ENCODE measurements around the gene CASTOR2. TPM values are rescaled to one million over a fixed set of nuclear protein-coding genes. Genes with fewer than 3 reads are reported as not detected.

The CASTOR2 gene
- total RNA-seq, 4 donors from 2014 or later: 14.0 to 27.6 (median 18.6) TPM

DNA sequence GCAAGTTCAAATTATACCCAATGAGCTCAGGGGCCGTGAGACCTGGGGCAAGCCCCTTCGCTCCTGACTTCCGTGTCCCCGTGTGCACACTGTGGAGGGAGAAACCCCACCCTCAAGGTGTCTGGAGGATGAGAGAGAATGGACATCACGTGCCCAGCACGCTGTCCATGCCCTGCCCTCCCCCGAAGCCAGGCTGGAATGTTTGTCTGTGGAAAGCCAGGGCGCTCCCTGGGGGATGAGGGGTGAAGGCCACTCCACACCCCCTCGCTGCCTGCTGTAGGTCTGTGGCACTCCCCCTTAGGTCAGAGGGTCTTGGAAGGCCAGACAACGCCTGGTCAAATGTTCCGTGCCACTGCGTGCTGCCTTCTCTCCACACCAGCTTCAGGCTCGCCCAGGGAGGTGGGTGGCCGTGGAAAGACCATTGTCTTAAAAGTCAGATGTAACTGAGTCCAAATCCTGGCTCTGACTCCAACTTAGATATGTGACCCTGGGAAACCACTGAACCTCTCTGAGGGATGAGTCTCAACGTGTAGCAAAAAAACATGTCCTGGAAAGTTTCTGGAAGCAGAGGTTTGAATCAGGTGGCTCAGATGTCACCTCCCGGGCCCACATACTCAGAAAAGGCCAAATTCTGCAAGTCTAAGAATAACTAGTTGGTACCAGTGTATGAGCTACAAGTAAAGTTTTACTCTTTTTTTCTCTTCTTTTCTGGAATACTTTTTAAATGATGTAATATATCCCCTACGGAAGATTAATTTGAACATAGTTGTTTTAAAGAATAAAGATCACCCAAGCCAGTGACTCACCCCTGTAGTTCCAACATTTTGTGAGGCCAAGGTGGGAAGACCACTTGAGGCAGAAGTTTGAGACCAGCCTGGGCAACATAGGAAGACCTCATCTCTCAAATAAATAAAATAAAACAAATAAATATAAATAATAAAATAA, 84.2 kb downstream of the CASTOR2 start:
- DNase-seq (ENCODE audit: low spot score in 2 of 2): no peak
- no peaks in the 10 kb centered on the region for H3K27me3 ChIP-seq
- H3K27ac ChIP-seq: no peak overlapping the region
- H3K36me3 ChIP-seq: peaks cover 57% of the 10 kb centered on the region
- H3K4me3 ChIP-seq: no peak overlapping the region
- 78% methylated on average over 17 of the region's 17 CpGs for WGBS
- TF ChIP-seq, protein P1, sequence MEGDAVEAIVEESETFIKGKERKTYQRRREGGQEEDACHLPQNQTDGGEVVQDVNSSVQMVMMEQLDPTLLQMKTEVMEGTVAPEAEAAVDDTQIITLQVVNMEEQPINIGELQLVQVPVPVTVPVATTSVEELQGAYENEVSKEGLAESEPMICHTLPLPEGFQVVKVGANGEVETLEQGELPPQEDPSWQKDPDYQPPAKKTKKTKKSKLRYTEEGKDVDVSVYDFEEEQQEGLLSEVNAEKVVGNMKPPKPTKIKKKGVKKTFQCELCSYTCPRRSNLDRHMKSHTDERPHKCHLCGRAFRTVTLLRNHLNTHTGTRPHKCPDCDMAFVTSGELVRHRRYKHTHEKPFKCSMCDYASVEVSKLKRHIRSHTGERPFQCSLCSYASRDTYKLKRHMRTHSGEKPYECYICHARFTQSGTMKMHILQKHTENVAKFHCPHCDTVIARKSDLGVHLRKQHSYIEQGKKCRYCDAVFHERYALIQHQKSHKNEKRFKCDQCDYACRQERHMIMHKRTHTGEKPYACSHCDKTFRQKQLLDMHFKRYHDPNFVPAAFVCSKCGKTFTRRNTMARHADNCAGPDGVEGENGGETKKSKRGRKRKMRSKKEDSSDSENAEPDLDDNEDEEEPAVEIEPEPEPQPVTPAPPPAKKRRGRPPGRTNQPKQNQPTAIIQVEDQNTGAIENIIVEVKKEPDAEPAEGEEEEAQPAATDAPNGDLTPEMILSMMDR (IDR thresholded peaks at IDR 0.05): no peak
- TF ChIP-seq POLR2AphosphoS5 (IDR thresholded peaks at IDR 0.05): no peak
- TF ChIP-seq POLR2A (IDR thresholded peaks at IDR 0.05): no peak
- no peak for TF ChIP-seq EP300 (IDR thresholded peaks at IDR 0.05)
- no peaks in the 10 kb centered on the region for H3K9me3 ChIP-seq
- H3K4me1 ChIP-seq: peaks cover 9% of the 10 kb centered on the region

DNA sequence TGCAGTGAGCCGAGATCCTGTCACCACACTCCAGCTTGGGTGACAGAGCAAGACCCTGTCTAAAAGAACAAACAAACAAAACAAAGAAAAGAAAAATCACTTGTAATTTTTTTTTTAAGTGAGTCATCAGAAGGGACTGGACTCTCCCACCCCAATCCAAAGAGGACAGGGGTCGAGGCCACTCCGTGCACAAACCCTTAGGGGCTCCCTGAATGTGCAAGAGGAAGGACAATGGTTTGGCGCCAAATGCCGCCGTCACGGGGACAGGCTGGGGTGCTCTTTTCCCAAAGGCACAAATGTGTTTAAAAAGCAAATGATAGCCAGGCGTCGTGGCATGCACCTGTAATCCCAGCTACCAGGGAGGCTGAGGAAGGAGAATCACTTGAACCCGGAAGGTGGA, 85.3 kb downstream of the CASTOR2 start:
- WGBS: 94% methylated on average over 10 of the region's 10 CpGs
- TF ChIP-seq POLR2A (IDR thresholded peaks at IDR 0.05) (no peak), EP300 (IDR thresholded peaks at IDR 0.05) (no peak), POLR2AphosphoS5 (IDR thresholded peaks at IDR 0.05) (no peak)
- TF ChIP-seq, protein P1 (IDR thresholded peaks at IDR 0.05): no peak
- H3K36me3 ChIP-seq: peaks cover 64% of the 10 kb centered on the region

DNA sequence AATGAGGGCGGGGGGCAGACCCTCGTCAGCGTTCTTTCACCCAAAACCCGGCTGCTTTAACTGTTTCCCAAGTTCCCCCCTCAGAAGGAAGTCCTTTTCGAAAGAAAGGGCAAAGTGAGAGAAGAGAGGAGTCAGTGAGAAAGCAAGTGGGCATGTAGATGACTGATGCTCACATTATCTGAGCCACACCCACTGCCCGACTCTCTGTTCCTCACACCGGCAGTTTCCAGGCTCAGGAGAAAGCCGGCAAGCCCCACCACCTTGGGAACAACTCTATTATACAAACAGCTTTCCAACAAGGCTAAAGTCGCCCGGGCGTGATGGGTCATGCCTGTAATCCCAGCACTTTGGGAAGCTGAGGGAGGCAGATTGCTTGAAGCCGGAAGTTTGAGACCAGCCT, 86.0 kb downstream of the CASTOR2 start:
- H3K4me3 ChIP-seq: no peak overlapping the region
- no peaks in the 10 kb centered on the region for H3K9me3 ChIP-seq
- DNase-seq (ENCODE audit: low spot score in 2 of 2): no peak
- no peak for TF ChIP-seq POLR2A (IDR thresholded peaks at IDR 0.05)
- no peak for TF ChIP-seq EP300 (IDR thresholded peaks at IDR 0.05)
- TF ChIP-seq, protein P1 (IDR thresholded peaks at IDR 0.05): no peak
- no peak for TF ChIP-seq POLR2AphosphoS5 (IDR thresholded peaks at IDR 0.05)
- H3K27me3 ChIP-seq: no peaks in the 10 kb centered on the region
- H3K27ac ChIP-seq: no peak overlapping the region
- WGBS: 83% methylated on average over 12 of the region's 12 CpGs
- peaks cover 71% of the 10 kb centered on the region for H3K36me3 ChIP-seq
- H3K4me1 ChIP-seq: peaks cover 9% of the 10 kb centered on the region

More for the DNA sequence above, 85.3 kb downstream of the CASTOR2 start:
- DNase-seq (ENCODE audit: low spot score in 2 of 2): no peak
- no peak overlapping the region for H3K27ac ChIP-seq
- no peak overlapping the region for H3K4me3 ChIP-seq
- no peaks in the 10 kb centered on the region for H3K9me3 ChIP-seq
- no peaks in the 10 kb centered on the region for H3K27me3 ChIP-seq
- peaks cover 9% of the 10 kb centered on the region for H3K4me1 ChIP-seq

DNA sequence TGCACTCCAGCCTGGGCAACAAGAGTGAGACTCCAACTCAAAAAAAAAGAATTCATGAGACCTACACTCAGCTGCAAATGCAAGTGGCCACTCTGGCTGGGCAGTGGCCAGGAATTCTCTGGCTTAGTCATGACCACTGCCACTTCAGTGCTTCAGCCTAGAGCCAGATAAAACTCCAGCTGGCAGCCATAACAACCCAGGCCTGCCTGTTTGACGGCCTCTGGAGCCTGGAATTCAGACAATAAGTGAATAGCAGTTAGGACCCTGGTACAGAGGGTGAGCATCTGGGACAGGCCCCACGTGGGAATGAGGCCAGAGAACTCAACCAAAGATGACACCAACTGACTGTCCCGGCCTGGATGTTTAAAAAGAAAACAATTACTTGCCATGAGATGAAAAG, 90.2 kb downstream of the CASTOR2 start:
- Histone ChIP-seq H3K4me3 (no peak overlapping the region), H3K9me3 (no peaks in the 10 kb centered on the region), H3K27me3 (no peaks in the 10 kb centered on the region), H3K4me1 (peaks cover 12% of the 10 kb centered on the region), H3K27ac (no peak overlapping the region), H3K36me3 (peaks cover 94% of the 10 kb centered on the region)
- TF ChIP-seq, protein P1 (IDR thresholded peaks at IDR 0.05): no peak
- TF ChIP-seq POLR2A (IDR thresholded peaks at IDR 0.05) (no peak), POLR2AphosphoS5 (IDR thresholded peaks at IDR 0.05) (no peak), EP300 (IDR thresholded peaks at IDR 0.05) (no peak)
- DNase-seq (ENCODE audit: low spot score in 2 of 2): no peak
- 53% methylated on average over 3 of the region's 3 CpGs for WGBS

DNA sequence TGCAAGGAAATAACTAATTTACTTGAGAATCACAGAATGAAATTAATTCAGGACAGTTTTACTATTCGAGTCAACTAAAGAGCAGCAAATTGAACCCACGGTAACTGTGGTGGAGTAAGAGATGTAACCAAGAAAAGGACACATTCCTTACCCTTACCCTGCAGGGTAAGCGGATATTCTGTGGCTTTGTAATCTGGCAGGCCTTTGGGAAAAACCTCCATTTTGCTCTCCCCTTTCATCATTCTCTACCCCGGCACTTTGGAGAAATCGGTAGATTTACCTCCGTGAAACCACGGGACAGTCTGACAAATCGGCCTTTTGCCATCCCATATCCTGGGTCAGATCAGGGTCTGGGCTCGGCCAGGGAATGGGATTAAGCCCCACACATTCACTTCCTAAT, 90.7 kb downstream of the CASTOR2 start:
- Histone ChIP-seq H3K27ac (peak overlapping the region; percentile 15), H3K9me3 (no peaks in the 10 kb centered on the region), H3K4me3 (no peak overlapping the region), H3K4me1 (peaks cover 12% of the 10 kb centered on the region), H3K27me3 (no peaks in the 10 kb centered on the region), H3K36me3 (peaks cover 94% of the 10 kb centered on the region)
- TF ChIP-seq, protein P1 (IDR thresholded peaks at IDR 0.05): no peak
- TF ChIP-seq EP300 (IDR thresholded peaks at IDR 0.05): no peak
- WGBS: 88% methylated on average over 9 of the region's 9 CpGs
- DNase-seq (ENCODE audit: low spot score in 2 of 2): no peak

All from suprapubic skin (tissue), 4 donors.